Astrocyte of the cerebellum (primary cell): ENCODE results near the gene STRC.
"Not testable (repeated sequence)": the region's sequence is repeated elsewhere in the genome, so short reads cannot be mapped to it uniquely, and the experiment has no call there.

Experiments used
- DNase-seq: peaks from one replicate; pipeline ENCODE4 v3.0.0-alpha.2; 2011; ENCODE audit warnings: low read depth
- H3K4me3 ChIP-seq: 2 replicates; pipeline ENCODE4 v1.5.1; 2011; ENCODE audit warnings: mild to moderate bottlenecking, low read depth, low read length, moderate library complexity
- CTCF ChIP-seq: IDR thresholded peaks from 2 replicates; pipeline ENCODE4 v1.5.1; 2012; ENCODE audit warnings: low read length, low read depth, moderate library complexity, mild to moderate bottlenecking; ENCODE audit errors: missing control alignments
- in situ Hi-C: cut with HindIII; loops from 2 replicates; pipeline ENCODE4 v1.10.0; 2017; ENCODE audit warnings: low sequenced_read_pairs

The STRC gene

GRCh38 chr15:43593328-43594190 lies 25.0 kb downstream of the STRC start, which contains the start of gene CKMT1B:
Gene CKMT1B (plus strand): TSS chr15:43594027. CDS start chr15:43594219, 192 bp downstream.
- in situ Hi-C loops, DNase-seq, H3K4me3 ChIP-seq: not testable (repeated sequence)

- H3K4me3 ChIP-seq, DNase-seq, in situ Hi-C loops: not testable (repeated sequence)
Observed at GRCh38 chr15:43592841-43593240, 25.8 kb downstream of the STRC start.

- in situ Hi-C loops, H3K4me3 ChIP-seq, DNase-seq: not testable (repeated sequence)
Observed at GRCh38 chr15:43589778-43590466, 28.7 kb downstream of the STRC start, which contains the start of gene PPIP5K1. Gene PPIP5K1 (minus strand): TSS chr15:43590208. CDS start chr15:43584504, 5,704 bp downstream.

- in situ Hi-C loops, DNase-seq, H3K4me3 ChIP-seq: not testable (repeated sequence)
Observed at GRCh38 chr15:43574607-43575006, 44.0 kb downstream of the STRC start.

GRCh38 chr15:43566615-43567014 lies 52.0 kb downstream of the STRC start:
- in situ Hi-C loops, DNase-seq, H3K4me3 ChIP-seq: not testable (repeated sequence)

- in situ Hi-C loops, H3K4me3 ChIP-seq, DNase-seq: not testable (repeated sequence)
Observed at GRCh38 chr15:43563793-43564192, 54.8 kb downstream of the STRC start.

- not testable (repeated sequence) for H3K4me3 ChIP-seq
Observed at GRCh38 chr15:43562753-43563152, 55.8 kb downstream of the STRC start.

GRCh38 chr15:43552986-43553385 lies 65.6 kb downstream of the STRC start:
- no peak for TF ChIP-seq CTCF
- DNase-seq = no peak
- in situ Hi-C loops = no loop called here

More at GRCh38 chr15:43562753-43563152, 55.8 kb downstream of the STRC start:
- DNase-seq, in situ Hi-C loops: not testable (repeated sequence)

GRCh38 chr15:43552256-43552655 lies 66.3 kb downstream of the STRC start:
- H3K4me3 ChIP-seq = no peak overlapping the region
- no peak for TF ChIP-seq CTCF
- in situ Hi-C loops = no loop called here
- no peak for DNase-seq

More at GRCh38 chr15:43552986-43553385, 65.6 kb downstream of the STRC start:
- H3K4me3 ChIP-seq = no peak overlapping the region

- H3K4me3 ChIP-seq = no peak overlapping the region
- DNase-seq = peak; percentile 18
- TF ChIP-seq CTCF = no peak
- in situ Hi-C loops = no loop called here
Observed at GRCh38 chr15:43550527-43551363, 67.9 kb downstream of the STRC start.
